Renal cortical epithelial cell (primary cell): ENCODE measurements around the gene CXCR5. TPM values are rescaled to one million over a fixed set of nuclear protein-coding genes. Genes with fewer than 3 reads are reported as not detected.

ENCODE experiments used
- DNase-seq: peaks from one replicate; pipeline ENCODE4 v3.0.0-alpha.2; 2011; ENCODE audit warnings: low read depth
- total RNA-seq: library from RNA; depleted of rRNA; stranded (reverse); fragments of >200 nt; gene quantifications from 2 replicates; pipeline ENCODE4 v1.2.3, GENCODE V29; 2014

CXCR5 gene
- total RNA-seq, 1 donor from 2014 or later: not detected

DNA sequence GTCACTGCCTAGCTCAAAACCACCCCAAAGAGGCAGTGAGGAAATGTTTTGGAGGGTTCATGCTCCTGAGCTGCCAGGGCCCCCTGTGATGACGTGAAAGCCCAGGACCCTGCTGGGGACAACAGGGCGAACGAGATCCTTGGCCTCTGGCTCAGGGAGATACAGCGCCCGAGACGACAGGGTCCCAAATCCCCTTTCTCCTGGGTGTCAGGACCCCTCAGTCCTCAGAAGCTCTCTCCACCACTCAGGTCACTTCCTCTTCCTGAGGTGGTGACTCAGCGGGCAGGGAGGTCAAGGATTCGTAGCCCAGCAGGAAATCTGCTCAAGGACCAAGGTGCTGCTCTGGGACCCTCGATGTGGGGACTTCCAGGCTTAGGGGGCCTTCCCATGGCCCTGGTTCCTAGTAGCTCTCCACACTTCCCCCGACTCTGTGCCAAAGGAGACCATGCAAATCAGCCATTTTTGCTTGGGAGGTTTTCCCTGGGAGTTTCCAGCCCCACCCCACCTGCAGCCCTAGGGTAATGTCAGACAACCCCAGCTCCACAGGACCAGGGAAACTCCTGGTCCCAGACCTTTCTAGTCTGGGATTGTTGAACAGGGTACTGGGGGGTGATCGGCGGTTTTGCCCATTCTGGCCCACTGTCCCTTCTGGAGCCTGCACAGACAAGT is 29.2 kb downstream of the CXCR5 start:
- peak; percentile 45 for DNase-seq

DNA sequence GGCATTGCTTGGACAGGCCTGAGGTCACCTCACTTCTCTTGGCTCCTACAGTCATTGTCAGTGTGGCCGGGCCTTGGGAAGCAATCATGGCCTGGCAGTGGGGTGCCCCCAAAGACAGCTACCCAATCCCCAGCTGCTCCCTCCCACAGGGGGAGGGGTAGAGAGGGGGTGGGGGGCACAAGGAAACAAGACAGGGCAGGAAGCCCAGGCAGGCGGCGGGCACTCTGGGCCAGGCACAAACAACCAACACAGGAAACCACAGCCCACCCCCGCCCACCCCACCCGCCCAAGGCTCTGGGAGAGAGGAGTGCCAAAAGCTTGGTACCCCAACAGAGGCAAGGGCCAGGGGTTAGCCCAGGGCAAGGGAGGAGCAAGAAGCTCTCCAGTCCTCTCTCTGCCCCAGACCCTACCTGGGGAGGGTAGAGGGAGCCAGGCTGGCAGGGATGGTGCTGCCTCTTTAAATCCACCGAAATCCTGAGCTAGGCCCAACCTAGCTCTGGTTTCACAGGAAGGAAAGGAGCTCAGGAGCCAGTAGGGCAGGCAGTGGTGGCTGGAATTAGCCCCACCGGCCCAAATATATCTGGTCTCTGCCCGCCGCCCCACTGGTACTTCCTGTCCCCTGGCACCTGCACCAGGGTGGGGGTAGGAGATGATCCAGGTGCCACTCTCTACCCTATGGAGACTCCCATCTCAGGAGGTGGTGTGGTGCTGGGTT is 29.9 kb downstream of the CXCR5 start:
- DNase-seq: no peak

DNA sequence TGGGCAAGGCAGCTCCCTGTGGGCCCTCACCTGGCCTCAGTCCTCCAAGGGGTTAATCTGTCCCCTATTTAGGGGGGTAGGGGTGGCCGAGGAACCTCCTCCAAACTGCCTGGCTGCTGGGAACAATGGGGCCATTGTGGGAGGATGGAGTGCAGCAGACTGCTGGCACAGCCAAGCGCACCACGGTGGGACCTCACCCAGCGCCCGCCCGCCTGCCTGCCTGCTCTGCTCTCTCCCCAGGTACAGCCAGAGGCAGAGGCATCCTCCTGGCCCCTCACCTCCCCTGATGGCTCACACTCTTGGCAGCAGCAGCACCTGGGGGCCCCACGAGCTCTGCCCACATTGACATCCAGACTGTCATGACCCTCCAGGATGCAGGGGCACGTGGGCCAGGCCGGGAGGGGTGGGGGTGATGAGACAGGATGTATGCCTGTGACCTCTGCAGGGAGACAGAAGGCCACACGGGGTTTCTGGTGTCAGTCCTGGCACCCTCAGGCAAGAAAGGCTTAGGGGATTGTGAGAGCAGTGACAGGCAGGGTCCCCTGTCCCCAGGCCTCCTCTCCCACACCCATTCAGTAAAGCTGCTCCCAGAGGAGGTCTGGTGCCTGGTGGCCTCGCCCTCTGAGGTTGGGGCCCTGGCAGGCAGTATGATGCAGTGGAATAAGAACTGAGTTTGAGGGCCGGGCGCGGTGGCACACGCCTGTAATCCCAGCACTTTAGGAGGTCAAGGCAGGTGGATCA is 30.7 kb downstream of the CXCR5 start:
- DNase-seq: no peak

- DNase-seq: no peak
Measured at GRCh38 chr11:118914987-118915386, 31.3 kb downstream of the CXCR5 start.

DNA sequence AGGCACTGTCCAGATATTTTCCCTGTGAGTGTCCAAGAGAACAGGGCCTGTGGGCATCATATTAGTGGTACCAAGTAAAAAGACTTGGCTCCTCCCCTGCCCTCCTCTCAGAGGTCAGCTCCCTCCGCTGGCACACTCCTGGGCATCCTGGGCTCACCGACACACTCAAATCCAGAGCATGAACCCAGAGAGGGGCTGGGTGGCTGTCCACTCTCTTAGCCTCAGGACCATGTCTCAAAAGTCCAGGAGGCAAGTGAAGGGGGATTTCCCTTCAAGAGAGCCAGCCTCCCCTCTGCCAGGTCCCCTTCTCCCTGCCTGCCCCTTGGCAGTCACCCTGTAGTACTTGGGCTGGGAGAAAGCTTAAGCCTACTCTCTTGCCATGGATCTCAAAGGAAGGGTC is 31.7 kb downstream of the CXCR5 start:
- DNase-seq: no peak

GRCh38 chr11:118915941-118916841 is 32.5 kb downstream of the CXCR5 start:
- no peak for DNase-seq

DNA sequence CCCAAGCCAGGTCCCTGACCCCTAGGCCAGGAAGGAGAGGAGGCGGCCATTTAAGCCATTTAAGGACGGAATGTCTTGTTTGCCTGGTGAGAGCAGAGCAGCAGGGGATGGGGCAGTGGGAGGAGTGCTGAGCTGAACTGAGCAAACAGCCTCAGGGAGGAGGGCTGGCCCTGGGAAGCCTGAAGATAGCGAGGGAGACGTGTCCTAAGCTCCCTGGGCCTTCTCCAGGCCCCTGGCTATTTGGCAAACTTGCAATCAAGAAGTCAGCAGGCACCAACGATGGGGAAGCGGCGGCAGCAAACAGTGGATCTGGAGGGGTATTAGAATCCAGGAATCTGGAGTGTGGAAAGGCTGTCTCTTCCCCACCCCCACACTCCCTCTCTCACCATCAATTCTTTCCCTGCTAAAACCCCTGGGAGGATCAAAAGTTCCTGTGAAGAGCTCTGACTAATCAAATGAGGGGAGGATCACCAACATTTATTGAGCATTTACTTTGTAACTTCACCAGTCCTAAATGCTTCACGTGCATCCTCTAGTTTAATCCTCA is 33.2 kb downstream of the CXCR5 start:
- no peak for DNase-seq

DNA sequence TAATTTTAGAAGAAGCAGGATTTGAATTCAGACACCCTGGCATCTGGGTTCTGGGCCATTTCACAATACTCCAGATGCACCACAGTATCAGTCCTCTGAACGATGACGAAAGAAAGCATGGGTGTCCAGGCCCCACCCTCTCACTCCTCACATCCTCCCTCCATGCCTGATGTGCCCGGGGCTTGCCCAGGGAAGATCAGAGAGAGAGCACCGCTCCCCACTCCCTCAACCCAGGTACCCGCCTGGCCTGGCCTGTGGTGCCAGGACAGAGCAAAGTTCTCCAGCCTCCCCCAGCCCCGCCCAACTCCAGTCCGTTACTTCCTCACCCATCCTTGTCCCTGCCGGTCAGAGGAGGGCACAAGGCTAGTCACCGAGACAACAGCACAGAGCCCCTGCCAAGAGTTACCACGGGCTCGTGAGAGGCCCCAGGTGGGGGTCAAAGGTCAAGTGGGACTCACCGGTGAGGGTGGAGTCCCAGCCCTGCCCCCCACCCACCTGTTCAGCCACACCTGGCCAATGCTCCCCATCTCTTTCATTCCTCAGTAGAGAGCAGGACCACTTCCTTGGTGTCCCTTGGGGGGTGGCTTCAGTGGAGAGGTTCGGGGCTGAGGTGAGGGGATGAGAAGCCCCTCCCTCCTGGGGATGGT is 33.9 kb downstream of the CXCR5 start:
- DNase-seq: peak; percentile 80

- peak; percentile 92 for DNase-seq
Measured at GRCh38 chr11:118918128-118918685, 34.5 kb downstream of the CXCR5 start.

- peak; percentile 49 for DNase-seq
Measured at GRCh38 chr11:118918686-118919280, 35.1 kb downstream of the CXCR5 start.

DNA sequence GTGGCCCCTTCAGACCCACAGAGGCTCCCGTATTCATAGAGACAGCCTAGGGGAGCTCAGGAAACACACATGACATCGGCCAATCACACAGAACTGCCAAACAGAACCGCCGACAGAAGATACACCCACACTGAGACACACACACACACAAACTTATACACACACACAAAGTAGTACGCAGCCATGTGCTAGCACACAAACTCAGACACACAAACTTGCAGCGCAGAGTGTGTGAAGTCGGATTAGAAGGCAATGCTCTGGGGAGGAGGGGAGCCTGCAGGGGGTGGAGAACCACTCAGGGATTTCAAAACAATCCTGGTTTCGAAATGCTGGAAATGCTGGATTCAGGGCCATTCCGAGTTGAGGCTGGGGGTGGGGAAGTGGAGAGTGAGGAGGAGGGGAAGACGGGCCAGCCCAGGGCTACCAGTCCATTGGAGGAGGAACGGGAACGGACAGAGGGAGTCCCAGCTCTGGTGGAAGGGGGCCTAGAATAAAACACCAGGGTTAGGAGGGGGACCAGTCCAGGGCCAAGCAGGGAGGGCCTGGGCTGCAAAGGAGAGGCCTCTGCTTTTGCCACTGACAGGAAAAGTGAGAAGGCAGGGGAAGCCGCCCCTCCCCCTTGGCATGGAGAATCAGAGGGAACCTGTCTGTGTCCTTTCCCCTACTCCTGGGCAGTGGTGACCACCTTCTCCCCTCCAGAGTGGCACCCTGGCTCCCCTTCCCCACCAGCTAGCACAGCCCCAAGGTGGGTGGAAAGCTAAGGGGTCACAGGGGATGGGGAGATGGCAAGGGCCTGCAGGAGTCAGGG is 37.6 kb downstream of the CXCR5 start:
- peak; percentile 94 for DNase-seq

GRCh38 chr11:118921929-118922744 is 38.4 kb downstream of the CXCR5 start:
- peak; percentile 85 for DNase-seq

DNA sequence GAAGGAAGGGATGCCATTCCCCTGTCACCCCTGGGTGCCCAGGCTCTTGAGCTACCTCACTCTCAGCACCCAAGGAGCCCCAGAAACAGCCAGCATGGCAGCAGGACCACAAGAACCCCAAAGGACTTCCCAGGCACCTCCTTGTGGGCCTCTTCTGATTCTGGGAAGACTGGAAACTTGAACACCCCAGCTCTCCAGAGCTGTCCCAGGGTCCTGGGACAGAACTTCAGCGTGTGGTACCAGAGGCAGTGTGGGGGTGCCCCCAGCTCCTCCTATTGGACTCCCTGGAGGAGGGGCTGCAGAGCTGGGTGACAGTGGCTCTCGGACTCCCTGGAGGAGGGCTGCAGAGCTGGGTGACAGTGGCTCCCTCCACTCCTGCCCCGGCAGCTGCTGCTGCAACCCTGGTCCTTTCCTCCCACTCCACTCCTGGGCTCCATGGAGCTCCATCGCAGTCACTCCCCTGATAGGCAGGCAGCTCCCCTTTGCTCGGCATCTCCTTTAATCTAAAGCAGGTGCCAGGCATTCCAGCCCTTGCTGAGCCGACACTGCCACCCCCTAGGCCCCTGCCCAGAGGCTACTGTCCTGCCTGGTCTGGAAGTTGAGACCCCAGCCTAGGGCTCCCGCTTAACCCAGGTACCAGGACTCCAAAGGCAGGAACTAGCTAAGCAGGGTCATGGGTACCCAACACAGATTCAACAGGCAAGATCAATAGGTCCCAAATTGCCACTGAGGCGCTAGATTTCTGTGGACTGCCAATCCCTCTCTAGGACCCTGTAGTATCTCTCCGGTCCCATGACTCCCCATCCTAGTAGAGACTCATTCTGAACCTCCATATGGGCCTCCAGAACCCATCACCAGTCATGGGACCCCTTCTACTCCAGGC is 39.3 kb downstream of the CXCR5 start:
- no peak for DNase-seq

DNA sequence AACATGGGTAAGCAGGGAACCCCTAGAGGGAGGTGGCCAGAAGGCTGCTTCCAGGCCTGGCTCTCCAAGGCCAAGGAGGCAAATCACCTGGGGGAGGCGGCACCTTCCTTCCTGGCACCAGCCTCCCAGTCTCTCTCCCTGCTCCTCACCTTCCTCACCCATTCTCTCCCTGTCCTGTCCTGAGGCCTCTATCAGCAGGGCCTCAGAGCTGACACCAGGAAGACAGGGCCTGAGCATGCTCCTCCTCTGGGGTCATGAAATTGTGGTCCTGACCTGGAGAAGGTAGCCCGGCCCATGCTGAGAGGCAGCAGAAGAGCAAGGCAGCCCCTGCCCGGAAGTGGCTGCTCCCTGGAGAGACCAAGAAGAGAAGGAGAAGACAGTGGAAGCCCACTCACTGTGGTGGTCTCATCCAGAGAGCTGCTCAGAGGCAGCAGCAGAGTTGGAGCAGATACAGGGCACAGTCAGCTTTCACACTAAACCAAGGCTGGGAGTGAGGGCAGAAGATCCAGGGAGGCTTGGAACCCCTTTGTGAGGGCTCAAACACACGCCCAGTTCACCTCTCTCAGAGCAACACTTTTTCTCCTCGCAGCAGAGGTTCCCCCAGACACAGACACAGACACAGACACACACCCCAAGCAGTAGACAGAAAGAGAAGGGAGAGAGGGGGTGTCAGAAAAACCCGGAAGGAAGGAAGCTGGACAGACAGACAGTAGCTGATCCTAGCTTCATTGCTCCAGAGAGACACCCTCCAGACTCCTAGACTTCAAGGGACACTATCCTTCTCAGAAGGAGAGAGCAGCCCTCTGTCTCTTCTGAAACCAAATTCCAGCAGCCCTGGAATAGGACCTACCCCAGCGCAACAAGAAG is 40.3 kb downstream of the CXCR5 start:
- DNase-seq: no peak

GRCh38 chr11:118924591-118925585 is 41.2 kb downstream of the CXCR5 start:
- no peak for DNase-seq
